Stimulated activated CD8-positive, alpha-beta memory T cell treated with anti-CD3 and anti-CD28 coated beads, Interleukin-12 subunit alpha, Interleukin-12 subunit beta, amount 100 ng/mL, for 24 hours (primary cell): ENCODE measurements around the gene ASPHD2.

Experiments used
- DNase-seq: peaks from one replicate; pipeline ENCODE4 v3.0.0-alpha.2; 2020; ENCODE audit errors: extremely low read depth

Gene ASPHD2

GRCh38 chr22:26476705-26477340 lies 47.8 kb downstream of the ASPHD2 start:
- DNase-seq, result no peak

- no peak for DNase-seq
Observed at GRCh38 chr22:26477341-26477731, 48.3 kb downstream of the ASPHD2 start.

GRCh38 chr22:26479043-26479791 lies 50.2 kb downstream of the ASPHD2 start:
- DNase-seq, result no peak

GRCh38 chr22:26479792-26480610 lies 50.9 kb downstream of the ASPHD2 start:
- DNase-seq, result no peak

GRCh38 chr22:26480611-26480932 lies 51.5 kb downstream of the ASPHD2 start:
- DNase-seq, result no peak

- DNase-seq, result no peak
Observed at GRCh38 chr22:26481112-26481693, 52.1 kb downstream of the ASPHD2 start.

- no peak for DNase-seq
Observed at GRCh38 chr22:26481694-26482093, 52.6 kb downstream of the ASPHD2 start.

GRCh38 chr22:26482161-26482560 lies 53.1 kb downstream of the ASPHD2 start:
- DNase-seq, result no peak

- DNase-seq, result no peak
Observed at GRCh38 chr22:26483043-26483438, 54.0 kb downstream of the ASPHD2 start.

GRCh38 chr22:26483439-26484359 lies 54.6 kb downstream of the ASPHD2 start, which contains the start of the genes HPS4 and SRRD:
Gene HPS4 (minus strand): TSS chr22:26483783. CDS start chr22:26481762, 2,021 bp downstream.
Gene SRRD (plus strand): TSS chr22:26483877. CDS start chr22:26483891, 14 bp downstream.
- DNase-seq, result peak; percentile 66

- no peak for DNase-seq
Observed at GRCh38 chr22:26484360-26484706, 55.3 kb downstream of the ASPHD2 start.

GRCh38 chr22:26485013-26485412 lies 56.0 kb downstream of the ASPHD2 start:
- no peak for DNase-seq

GRCh38 chr22:26485806-26486390 lies 56.8 kb downstream of the ASPHD2 start:
- no peak for DNase-seq

GRCh38 chr22:26486394-26486793 lies 57.3 kb downstream of the ASPHD2 start:
- DNase-seq, result no peak

- no peak for DNase-seq
Observed at GRCh38 chr22:26487996-26488395, 58.9 kb downstream of the ASPHD2 start.

GRCh38 chr22:26489447-26490036 lies 60.5 kb downstream of the ASPHD2 start:
- no peak for DNase-seq

GRCh38 chr22:26492220-26492619 lies 63.2 kb downstream of the ASPHD2 start:
- DNase-seq, result no peak

- DNase-seq, result no peak
Observed at GRCh38 chr22:26494506-26494905, 65.4 kb downstream of the ASPHD2 start.
